Hematopoietic multipotent progenitor cell treated with erythropoietin and hydrocortisone succinate and interleukin-3 and kit ligand, for 15 days (in vitro differentiated cells): ENCODE results near the gene CCDC197.

Experiments used
- DNase-seq: peaks from one replicate; pipeline ENCODE4 v3.0.0-alpha.2; 2015; ENCODE audit warnings: low spot score

CCDC197 gene

GRCh38 chr14:93997082-93997481, at the start of gene CCDC197:
TSS of gene CCDC197 (plus strand) at chr14:93997301. CDS start at chr14:93998132, 831 bp downstream.
- DNase-seq: no peak

- DNase-seq: no peak
These were observed 47.5 kb upstream of the CCDC197 start for GRCh38 chr14:93949511-93950075.

GRCh38 chr14:93950948-93951634, 46.0 kb upstream of the CCDC197 start:
- no peak for DNase-seq

GRCh38 chr14:93951635-93952540, 45.2 kb upstream of the CCDC197 start:
- no peak for DNase-seq

GRCh38 chr14:93952829-93953228, 44.3 kb upstream of the CCDC197 start:
- DNase-seq: no peak

- no peak for DNase-seq
These were observed 43.8 kb upstream of the CCDC197 start for GRCh38 chr14:93953263-93953662.

GRCh38 chr14:93953739-93954515, 43.2 kb upstream of the CCDC197 start:
- DNase-seq: no peak

- DNase-seq: no peak
These were observed 42.6 kb upstream of the CCDC197 start for GRCh38 chr14:93954516-93954830.

- DNase-seq: no peak
These were observed 41.9 kb upstream of the CCDC197 start for GRCh38 chr14:93954900-93955849.

GRCh38 chr14:93955850-93956481, 41.1 kb upstream of the CCDC197 start:
- DNase-seq: no peak

GRCh38 chr14:93956514-93957332, 40.4 kb upstream of the CCDC197 start:
- DNase-seq: no peak

- DNase-seq: no peak
These were observed 39.8 kb upstream of the CCDC197 start for GRCh38 chr14:93957333-93957710.

GRCh38 chr14:93957751-93958566, 39.1 kb upstream of the CCDC197 start:
- no peak for DNase-seq

- DNase-seq: no peak
These were observed 38.4 kb upstream of the CCDC197 start for GRCh38 chr14:93958567-93959238.

- no peak for DNase-seq
These were observed 37.6 kb upstream of the CCDC197 start for GRCh38 chr14:93959239-93960107.

GRCh38 chr14:93960108-93960475, 37.0 kb upstream of the CCDC197 start:
- no peak for DNase-seq

- DNase-seq: no peak
These were observed 36.2 kb upstream of the CCDC197 start for GRCh38 chr14:93960774-93961438.
